Adrenal gland (tissue), 5 donors: ENCODE data around the gene SCAMP2.

Experiments used
- CTCF ChIP-seq, 6 experiments: fragments of 450-650 bp in 4 of 6; fragments of 200-600 bp in 2 of 6; sonication (generic) in 1 of 6; IDR thresholded peaks; 1 replicate in 5 of 6; 2 replicates in 1 of 6; pipeline versions ENCODE4 v1.5.1 to v1.8.0; 2016 to 2021; ENCODE audit warnings: antibody characterized with exemption in 6 of 6, mild to moderate bottlenecking in 2 of 6, moderate library complexity in 1 of 6
- POLR2A ChIP-seq, 2 donors: fragments of 450-650 bp; IDR thresholded peaks; one replicate each; pipeline ENCODE4 v1.6.1; 2017; ENCODE audit warnings: antibody characterized with exemption in 2 of 2, mild to moderate bottlenecking in 2 of 2, moderate library complexity in 1 of 2
- donor health status: DM: no; HTN: no; CAD: no.

GRCh38 chr15:74855857-74856256, 17.3 kb downstream of the SCAMP2 start:
- TF ChIP-seq POLR2A (IDR thresholded peaks at IDR 0.05) = no peak
- no peak for TF ChIP-seq CTCF (IDR thresholded peaks at IDR 0.05)
